GM21526 (cell line): ENCODE results near the gene OPCML.

ENCODE experiments used
- ATAC-seq: cut with Tn5 transposase; IDR thresholded peaks from one replicate; pipeline ENCODE4 v1.9.1; 2021; ENCODE audit warnings: moderate library complexity; ENCODE audit not compliant: unreplicated experiment, low FRiP score

Gene OPCML

DNA sequence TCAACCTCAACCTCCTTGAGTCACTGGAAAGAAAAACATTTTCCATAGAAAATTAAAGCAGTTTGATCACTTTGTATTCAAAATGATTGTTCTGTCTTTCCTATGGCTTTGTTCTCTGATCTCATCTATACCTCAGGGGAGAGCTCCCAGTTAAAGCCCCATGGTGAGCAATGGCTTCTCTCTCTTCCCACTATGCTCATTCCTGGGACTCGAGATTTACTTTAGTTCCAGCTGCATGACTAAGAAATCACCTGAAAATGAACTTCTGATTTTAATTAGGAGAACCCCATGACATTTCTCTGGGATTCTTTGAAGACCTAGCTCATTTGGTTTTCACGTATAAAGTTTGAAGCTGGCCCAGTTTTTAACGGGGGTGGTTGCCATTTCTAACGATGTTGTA is 921.5 kb downstream of the OPCML start:
- ATAC-seq, result no peak

DNA sequence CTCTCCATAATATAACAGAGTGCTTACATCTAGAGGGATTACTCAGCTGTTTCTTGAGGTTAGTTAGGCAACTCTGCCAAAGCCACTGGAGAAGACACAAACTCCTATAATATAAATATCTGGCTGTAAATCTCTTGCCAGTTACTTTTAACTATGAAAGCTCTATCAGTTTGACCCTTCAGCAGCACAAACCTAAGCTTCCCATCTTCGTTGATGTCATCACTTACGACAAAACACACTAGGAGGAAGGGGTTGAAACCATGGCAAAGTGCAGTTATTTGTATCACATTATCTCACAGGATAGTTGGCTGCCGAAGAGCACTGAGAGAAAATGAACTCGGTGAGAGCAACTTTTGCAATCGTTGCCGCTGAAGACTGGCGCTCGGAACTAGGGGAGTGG is 922.1 kb downstream of the OPCML start:
- no peak for ATAC-seq

DNA sequence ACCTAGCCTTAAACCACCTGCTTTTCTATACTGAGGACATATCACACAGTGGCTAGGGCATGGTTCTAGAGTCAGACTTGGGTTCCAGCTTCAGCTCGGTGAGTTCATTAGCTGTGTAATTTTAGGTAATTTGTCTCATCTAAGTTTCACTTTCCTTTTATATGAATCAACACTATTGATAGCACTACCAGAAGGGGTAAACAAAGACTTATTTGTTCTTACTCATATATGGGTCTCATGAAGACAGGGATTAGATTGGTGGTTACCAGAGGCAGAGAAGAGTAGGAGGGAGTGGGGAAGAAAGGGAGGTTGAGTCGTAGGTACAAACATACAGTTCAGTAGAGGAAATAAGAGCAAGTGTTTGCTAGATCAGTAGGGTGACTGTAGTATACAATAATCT is 924.7 kb downstream of the OPCML start:
- no peak for ATAC-seq

DNA sequence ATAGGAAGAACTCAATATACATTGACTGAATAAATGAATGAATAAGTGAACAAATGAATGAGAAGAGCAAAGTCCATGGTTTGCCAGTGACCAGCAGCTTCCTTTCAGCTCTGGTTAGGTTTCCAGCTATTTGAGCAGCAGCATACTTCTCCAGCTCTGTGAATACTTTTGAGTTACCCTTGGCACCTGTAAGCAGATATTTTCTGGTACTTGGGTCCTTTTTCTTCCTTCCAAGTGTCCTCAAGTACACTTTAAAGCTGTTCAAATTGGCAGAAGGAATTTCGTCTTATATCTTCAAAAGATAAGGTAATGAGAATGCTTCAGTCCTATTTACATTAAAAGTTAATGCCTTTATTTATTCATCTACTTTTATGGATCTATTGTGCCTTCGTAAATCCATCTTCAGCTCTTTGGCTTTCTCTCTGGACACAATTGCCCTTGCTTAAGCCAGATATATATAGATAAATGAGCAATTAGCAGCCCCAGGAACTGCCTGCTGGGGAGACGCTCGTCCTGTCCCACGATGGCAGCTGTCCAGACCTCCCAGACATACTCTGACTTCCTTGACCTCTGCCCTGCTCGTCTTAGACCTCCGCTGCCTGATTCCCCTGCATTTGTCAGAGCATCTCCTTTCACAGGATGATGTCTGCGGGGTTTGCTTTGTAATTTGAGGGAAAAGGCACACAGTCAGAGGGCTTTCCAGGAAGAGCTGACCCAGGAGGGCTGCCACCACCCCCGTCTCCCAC is 926.3 kb downstream of the OPCML start:
- ATAC-seq, result no peak

DNA sequence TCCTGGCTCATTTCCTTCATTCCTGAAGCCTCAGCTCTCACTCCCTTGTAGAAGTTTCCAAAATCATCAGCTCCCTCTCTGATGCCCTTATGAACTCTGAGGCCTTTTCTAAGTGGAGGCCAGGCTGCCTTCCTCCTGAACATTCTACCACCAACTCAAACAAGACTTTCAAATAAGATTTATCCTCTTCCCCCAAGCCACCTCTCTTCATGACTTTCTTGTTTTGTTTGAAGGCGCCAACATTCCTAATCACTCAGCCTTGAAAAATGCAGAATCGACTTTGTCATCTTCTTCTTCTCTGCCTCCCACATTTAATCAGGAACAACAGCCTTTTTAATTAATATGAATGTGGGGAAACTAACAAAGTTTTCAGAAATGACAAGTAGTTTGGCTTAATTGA is 927.9 kb downstream of the OPCML start:
- no peak for ATAC-seq

DNA sequence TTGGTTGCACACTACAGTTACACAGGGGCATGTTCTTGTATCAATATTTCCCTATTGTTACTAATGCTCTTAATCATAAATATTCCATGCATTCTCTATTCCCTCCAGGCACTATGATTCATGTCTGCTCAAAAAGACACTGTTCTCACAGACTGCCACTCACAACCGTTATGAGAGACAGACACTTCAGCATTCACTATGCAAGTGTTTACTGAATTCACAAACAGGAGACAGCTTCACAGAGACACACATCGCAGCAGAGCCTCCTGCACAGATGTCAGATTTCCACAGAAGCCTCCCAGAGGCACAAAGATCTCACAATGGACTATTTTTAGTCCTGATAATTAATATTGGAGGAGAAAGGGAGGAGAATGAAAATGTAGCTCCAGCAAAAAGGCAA is 930.4 kb downstream of the OPCML start:
- no peak for ATAC-seq

DNA sequence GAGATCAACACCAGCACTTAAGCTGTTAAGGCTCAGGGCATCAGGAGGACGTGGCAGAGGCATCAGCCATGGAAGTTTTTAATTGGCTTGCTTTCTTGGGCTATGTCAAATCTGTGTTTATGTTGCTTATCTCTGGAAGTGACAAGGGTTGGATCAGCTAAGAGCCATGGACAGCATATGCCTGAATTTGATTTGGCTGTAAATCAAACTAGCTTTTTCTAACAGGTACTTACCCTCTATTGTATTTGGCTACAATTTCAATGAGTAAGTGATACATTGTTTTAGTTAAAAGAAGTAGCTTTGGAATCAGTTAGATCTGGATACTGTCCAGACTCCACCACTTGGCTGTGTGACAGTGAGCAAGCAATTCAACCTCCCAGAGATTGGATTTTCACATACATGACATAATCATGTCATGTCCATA is 936.6 kb downstream of the OPCML start:
- ATAC-seq, result no peak

DNA sequence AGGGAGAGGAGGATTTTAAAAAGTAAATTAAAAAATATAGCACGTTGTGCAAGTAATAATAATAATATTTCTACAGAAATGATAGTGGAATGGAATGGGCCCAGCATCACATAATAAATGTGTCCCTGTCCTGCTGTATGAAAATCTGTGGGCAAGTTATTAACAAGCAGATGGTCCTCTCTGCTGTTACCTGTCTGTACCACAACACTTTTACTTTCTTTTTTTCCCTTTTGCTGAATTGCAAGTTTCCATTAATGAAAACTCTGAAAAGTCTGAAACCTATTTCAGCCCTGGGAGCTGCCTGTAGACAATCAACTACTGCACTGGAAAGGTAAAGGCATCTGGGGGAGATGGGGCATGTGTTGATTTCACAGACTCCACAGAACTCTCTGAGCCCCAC is 937.1 kb downstream of the OPCML start:
- ATAC-seq, result no peak

DNA sequence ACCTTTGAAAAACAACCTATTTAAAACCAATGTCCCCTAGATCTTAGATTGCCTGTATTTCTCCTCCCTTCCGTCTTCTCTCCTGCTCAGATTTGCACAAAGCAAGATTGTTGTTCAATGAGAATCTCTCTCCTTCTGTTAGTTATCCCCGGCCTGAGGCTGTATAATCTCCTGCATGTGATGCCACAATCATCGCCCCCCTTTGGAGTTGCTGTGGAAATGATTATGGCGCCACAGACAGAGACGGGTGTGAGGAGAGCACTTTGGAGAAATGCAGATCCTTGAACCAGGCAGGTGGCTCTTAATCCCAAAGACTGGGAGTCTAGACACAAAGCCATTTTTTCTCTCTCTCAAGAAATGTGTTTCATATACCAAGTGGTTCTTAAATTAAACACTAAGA is 941.3 kb downstream of the OPCML start:
- no peak for ATAC-seq

DNA sequence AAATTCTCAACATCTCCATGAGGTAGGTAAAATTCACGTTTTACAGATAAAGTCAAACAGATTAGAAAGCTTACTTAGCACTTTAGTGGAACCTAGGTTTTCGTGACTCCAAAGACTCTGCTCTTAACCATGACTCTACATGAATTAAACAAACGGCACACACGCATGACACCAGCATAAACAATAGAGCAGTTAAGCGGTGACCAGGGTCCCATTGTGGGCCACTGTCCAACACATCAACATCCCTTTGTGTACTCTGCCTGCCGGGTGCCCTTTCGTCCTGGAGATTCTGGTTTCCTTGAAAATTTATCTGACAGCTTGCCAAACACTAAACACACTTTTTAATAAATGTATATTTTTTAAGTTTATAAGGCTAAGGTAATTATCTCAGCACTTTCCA is 941.7 kb downstream of the OPCML start:
- ATAC-seq, result no peak

DNA sequence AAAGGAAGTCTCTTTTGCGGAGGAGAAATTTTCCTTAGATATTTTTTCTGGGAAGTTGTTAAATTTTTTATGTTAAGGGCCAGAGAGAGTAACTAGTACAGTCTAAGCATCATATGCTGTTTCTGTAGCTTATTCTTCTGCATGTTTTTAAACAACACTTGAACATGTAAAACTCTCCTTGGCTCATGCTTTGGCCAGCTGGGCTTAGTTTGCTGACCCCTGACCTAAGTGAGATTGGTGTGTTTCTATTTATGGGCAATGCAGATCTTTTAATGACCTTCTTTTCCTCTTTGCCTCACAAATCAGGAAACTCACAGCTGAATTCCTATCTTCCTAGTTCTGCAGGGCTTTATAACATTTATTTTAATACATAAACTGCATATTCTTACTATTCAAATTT is 942.5 kb downstream of the OPCML start:
- no peak for ATAC-seq

DNA sequence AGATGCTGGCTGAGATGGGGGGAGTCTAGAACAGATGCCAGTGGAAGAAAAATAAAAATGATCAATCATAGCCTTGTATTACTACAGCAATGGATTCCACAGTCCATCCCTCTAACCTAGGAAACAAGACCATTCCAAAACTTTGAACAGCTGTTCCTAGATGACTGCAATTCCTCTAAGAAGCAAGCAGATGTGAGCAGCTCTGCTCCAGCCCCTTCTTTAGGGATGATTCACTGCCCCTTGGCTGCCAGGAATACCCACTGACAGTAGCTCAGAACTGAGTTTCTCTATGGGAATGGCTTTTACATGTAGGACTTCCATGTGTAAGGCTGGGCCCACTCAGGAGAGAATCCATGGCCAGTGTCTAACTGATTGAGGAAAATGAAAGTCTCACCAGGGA is 943.9 kb downstream of the OPCML start:
- no peak for ATAC-seq

DNA sequence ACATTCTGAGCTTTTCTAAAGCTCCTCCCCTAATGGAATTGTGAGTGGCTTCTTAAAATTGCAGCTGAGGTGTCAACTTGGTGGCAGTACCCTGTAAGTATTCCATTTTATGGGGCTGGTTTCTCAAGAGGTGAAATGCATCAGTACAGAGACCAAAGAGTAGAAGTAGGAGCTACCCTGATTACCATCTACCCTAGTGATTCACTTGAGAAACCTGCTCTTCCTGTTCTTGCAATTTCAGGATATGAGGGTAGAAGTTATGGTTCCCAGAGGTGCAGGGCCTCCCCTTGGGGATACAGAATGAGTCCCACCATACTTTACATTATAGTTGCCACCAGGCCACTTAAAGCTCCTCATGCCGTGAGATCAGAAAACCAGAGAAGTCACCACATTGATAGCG is 944.6 kb downstream of the OPCML start:
- no peak for ATAC-seq

DNA sequence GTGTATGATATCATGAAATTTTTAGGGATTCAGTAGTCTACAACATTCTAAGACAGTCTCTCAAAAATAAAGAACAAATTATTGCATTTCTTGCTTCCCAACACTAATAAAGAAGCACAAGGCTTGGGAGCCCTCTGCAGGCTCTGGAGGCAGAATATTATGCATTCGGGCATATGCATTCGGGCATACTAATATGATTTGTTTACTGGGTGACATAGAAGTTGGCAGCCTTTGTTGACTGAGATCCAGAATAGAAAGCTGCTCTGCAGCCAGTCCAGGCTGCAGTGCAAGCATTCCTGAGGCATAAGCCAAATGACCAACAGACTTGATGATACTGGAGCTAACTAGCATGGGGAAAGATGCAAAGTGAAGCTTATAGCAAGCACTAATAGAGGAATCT is 945.5 kb downstream of the OPCML start:
- ATAC-seq, result no peak

DNA sequence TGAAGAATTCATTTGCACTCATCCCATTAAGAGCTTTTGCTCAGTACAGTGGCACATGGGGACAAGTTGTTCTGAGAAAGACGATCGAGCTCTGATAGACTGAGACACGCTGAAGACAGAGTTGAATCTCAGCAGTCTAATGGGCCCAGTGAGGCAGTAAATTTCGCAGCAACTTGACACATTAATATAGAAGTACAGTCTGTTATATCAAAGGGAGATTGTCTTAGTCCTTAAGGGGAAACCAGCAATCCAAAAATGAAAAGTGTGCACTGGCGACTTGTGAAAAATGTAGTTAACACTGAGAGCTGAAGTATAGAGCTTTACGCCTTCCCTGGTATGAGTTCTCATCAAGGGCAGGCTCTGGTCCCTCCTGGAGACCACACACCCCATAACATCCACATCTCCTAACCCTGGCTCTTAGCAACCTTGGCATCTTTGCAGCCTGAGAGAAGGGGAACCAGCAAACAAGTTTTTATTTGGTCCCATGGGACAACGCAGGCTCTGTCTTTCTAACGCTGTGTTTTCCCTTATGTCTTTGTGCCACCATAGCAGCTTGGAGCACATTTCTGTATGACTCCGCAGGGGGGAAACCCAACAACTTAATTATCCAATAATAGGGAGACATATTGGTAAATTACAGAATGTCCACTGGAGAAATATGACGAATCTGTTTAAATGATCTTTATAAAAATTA is 952.5 kb downstream of the OPCML start:
- no peak for ATAC-seq

DNA sequence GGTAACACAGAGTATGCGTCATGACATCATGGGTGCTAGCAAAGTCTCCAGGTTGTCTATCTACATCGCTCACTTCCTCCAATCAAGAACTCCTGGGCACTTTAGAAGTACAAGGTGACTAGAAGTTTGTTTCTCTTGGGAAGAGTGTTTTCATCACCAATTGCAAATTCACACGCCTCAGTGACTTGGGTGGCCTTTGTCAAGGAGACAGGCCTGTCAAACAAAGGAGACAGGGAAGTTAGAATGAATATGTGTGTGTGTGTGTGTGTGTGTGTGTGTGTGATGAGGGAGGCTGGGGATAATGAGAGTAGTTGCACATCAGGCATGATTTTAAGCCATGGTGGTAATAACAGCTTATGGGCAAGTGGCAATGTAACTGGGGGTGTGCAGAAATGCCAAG is 953.2 kb downstream of the OPCML start:
- no peak for ATAC-seq

DNA sequence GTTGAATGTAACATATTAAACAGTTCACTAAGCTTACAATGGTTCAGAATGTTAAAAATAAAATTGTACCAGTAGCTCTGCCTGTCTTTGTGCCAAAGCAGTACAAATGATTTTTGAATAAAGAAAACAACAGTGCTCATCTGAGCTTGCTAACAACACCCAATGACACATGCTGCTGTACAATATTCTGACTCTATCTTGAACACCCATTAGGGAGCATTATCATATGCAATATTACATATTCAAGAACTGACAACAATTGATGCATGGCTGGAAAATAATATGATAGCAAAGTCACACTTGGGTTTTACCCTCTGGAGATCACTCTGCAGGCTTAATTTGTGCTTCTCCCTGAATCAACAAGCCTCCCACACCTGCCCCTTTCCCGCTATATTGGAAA is 953.7 kb downstream of the OPCML start:
- no peak for ATAC-seq

DNA sequence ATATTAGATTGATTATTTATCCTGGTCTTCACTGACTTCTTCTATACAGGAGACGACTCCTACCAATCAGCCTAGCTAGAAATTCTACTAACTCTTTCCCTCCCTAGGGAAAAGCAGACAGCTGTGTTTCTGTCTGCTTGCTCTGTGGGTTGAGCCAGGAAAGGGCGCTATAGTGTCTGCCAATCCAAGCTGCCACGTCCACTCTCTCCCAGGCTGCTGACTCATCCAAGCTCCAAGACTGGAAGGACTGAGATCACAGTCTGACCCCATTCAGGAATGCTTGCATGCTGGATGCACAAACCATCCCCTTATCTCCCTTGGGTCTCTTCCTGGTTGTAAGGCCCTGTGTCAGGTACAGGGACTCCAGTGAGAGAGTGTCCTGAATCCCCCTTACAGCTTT is 955.6 kb downstream of the OPCML start:
- ATAC-seq, result no peak

DNA sequence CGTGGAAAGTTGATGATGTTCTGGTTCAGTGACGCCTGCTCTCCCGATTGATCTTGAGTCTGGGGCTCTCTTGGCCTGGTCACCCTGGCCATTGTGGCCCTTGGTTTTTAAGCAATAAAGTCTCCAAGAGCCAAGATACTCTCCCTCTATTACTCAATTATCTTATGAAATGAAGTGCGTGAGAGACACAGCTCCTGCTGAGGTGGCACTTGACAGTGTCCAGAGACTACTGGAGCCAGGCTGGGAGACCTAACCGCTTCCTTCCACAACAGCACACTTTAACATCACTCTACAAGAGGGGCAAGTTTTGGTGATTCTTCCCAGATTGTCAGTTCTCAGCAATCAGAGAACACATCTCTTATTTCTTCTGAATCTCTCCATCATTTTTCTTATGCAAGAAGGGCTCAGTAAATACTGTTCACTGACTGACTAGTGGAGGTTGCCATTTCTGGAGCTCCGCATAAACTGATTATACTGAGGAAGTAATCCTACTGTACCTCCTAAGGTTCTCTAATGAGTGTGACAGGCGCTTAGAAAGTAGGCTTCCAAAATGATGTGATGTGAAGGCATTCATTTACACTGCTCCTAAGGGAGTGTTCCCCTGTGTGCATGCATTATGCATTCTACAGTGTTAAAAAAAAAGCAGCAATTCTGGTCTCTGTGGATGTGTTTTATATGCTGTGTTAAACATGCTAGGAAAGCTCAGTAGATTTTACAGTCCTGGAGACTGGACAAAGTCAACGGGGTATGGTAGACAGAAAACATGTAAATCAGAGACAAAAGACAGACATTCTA is 968.0 kb downstream of the OPCML start:
- ATAC-seq, result no peak

DNA sequence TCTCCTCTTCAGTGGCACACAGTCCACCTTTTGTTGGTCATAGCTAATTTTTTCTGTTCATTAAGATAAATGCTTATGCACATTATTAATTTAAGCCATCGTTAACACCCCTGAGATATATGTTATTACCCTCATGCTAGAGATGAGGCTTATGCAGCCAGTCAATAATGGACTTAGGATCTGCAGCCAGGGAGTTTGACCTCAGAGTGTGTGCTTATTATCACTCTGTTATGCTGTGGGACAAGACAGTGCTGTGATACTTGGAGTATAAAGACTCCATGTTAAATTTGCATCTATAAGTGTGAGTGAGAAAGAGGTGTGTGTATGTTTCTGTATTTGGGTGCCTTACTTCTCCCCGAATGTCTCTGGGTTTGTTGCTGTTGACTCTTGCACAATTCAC is 969.3 kb downstream of the OPCML start:
- no peak for ATAC-seq

DNA sequence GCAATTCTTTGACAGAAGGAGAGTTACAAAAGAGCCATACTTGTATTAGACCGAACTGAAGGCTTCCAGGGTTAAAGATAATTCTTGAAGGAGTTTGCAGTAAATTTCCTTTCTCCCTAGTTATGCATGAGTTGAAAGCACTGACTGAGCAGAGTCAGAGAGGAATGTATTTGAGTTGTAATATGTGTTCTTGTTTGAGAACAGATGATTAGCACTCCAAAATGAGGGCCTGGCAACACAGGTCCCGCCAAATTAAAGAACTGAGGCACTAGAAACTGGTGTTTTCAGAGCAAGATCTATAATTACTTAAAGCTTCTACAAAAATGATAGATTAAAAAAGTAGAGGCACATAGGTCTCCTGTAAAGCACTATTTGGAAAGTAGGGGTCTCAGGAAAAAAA is 970.4 kb downstream of the OPCML start:
- ATAC-seq, result no peak
